ENCODE measurements around the gene GNPTAB.

DNA sequence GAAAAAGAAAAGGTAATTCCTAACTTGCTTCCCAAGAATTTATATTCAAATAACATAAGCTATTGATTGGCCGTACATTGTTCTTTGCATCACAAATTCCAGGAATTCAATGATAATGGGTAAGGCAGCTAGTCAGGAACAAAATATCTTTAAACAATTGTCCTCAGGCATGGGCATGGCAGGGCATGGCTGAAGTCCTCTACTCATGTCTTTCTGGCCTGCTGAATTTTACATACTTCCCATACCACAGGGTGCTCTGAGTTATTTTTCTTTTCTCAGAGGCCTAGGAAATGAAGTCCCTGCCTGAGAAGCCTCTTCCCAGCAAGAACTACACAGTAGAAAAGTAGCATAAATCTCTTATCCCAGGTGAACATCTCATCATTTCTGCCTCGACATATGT, 31.5 kb upstream of the GNPTAB start:
- TF ChIP-seq, protein P1, sequence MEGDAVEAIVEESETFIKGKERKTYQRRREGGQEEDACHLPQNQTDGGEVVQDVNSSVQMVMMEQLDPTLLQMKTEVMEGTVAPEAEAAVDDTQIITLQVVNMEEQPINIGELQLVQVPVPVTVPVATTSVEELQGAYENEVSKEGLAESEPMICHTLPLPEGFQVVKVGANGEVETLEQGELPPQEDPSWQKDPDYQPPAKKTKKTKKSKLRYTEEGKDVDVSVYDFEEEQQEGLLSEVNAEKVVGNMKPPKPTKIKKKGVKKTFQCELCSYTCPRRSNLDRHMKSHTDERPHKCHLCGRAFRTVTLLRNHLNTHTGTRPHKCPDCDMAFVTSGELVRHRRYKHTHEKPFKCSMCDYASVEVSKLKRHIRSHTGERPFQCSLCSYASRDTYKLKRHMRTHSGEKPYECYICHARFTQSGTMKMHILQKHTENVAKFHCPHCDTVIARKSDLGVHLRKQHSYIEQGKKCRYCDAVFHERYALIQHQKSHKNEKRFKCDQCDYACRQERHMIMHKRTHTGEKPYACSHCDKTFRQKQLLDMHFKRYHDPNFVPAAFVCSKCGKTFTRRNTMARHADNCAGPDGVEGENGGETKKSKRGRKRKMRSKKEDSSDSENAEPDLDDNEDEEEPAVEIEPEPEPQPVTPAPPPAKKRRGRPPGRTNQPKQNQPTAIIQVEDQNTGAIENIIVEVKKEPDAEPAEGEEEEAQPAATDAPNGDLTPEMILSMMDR (IDR thresholded peaks at IDR 0.05 in 4 of 5, conservative IDR thresholded peaks at IDR 0.05 in 1 of 5) = no peak
- TF ChIP-seq POLR2A (IDR thresholded peaks at IDR 0.05) = no peak

All from gastrocnemius medialis (tissue), 4 donors.